HCT116 (cell line): ENCODE results near the gene FLT4. TPM values are rescaled to one million over a fixed set of nuclear protein-coding genes. Genes with fewer than 3 reads are reported as not detected.

Experiments
- ATAC-seq: fragments of 200-7000 bp; cut with Tn5 transposase; 2 replicates; pipeline ENCODE4 v1.9.1; 2020; ENCODE audit warnings: mild to moderate bottlenecking, moderate library complexity
- BruUV-seq: library from RNA; stranded (reverse); fragments of 400-500 nt; replicated peaks from 2 replicates; lab custom pipeline; 2021; lab: Mats Ljungman, UMichigan
- CTCF ChIA-PET: fragments of 300-600 bp; sonication (Branson Sonifier 250); formaldehyde crosslinking; loops from one replicate; lab custom pipeline; 2021; ENCODE audit warnings: antibody characterized with exemption; lab: Charles Lee
- POLR2A ChIA-PET: fragments of 300-600, 350-600 bp; sonication (Branson Sonifier 250); formaldehyde crosslinking; loops from one replicate; lab custom pipeline; 2021; ENCODE audit warnings: antibody characterized with exemption; lab: Charles Lee
- RAD21 ChIA-PET, 2 experiments: fragments of 300-600 bp; sonication (Branson Sonifier 250); formaldehyde crosslinking; loops; one replicate each; lab custom pipeline; 2023; ENCODE audit warnings: low total read pairs in 2 of 2; ENCODE audit not compliant: uncharacterized antibody in 2 of 2, unreplicated experiment in 2 of 2, low non-redundant PET in 1 of 2; lab: Charles Lee
- DNase-seq: peaks from one replicate; pipeline ENCODE4 v3.0.0-alpha.2; 2010; ENCODE audit warnings: low read depth, low spot score
- H2AFZ ChIP-seq: fragments of 200-600 bp; shearing (Covaris generic), sonication (generic); 2 replicates; pipeline ENCODE4 v1.6.1; 2017; ENCODE audit warnings: low read depth, mixed run types, mixed read lengths, antibody characterized with exemption, low read length; ENCODE audit not compliant: poor library complexity, severe bottlenecking
- H3K27ac ChIP-seq: 2 replicates; pipeline ENCODE4 v1.5.1; 2012; ENCODE audit warnings: low read depth, low read length
- H3K27me3 ChIP-seq: fragments of 200-600 bp; sonication (generic); 2 replicates; pipeline ENCODE4 v1.6.1; 2016; ENCODE audit warnings: mixed run types, low read length, mixed read lengths; ENCODE audit not compliant: insufficient read depth
- H3K36me3 ChIP-seq, 2 experiments: fragments of 200-500 bp in 1 of 2; fragments of 200-600 bp in 1 of 2; sonication (Bioruptor generic) in 1 of 2; sonication (generic) in 1 of 2; 2 replicates each; pipeline versions ENCODE4 v1.5.1 to v1.6.1; 2014 to 2016; ENCODE audit warnings: low read length in 2 of 2, inconsistent platforms in 1 of 2, mixed read lengths in 1 of 2, mixed run types in 1 of 2; ENCODE audit not compliant: insufficient read depth in 2 of 2, control insufficient read depth in 1 of 2
- H3K4me1 ChIP-seq, 2 experiments: fragments of 200-600 bp in 1 of 2; sonication (generic) in 1 of 2; 2 replicates each; pipeline versions ENCODE4 v1.5.1 to v1.6.1; 2012 to 2017; ENCODE audit warnings: low read length in 2 of 2, inconsistent platforms in 1 of 2, mild to moderate bottlenecking in 1 of 2, mixed read lengths in 1 of 2, mixed run types in 1 of 2, moderate library complexity in 1 of 2; ENCODE audit not compliant: insufficient read depth in 2 of 2, control insufficient read depth in 1 of 2
- H3K4me2 ChIP-seq: fragments of 200-600 bp; sonication (generic); 2 replicates; pipeline ENCODE4 v1.6.1; 2017; ENCODE audit warnings: mixed run types, low read length, mixed read lengths
- H3K4me3 ChIP-seq, 2 experiments: fragments of 200-600 bp in 1 of 2; sonication (generic) in 1 of 2; replicated peaks in 1 of 2; 2 replicates each; pipeline ENCODE4 v1.5.1; 2011 to 2016; ENCODE audit warnings: low read length in 2 of 2, control low read depth in 1 of 2, low read depth in 1 of 2, mild to moderate bottlenecking in 1 of 2, mixed read lengths in 1 of 2, mixed run types in 1 of 2
- H3K79me2 ChIP-seq: fragments of 200-600 bp; sonication (generic); 2 replicates; pipeline ENCODE4 v1.6.1; 2017; ENCODE audit warnings: mild to moderate bottlenecking, mixed run types, low read length, moderate library complexity, mixed read lengths; ENCODE audit not compliant: insufficient read depth
- H3K9ac ChIP-seq: fragments of 200-600 bp; sonication (generic); 2 replicates; pipeline ENCODE4 v1.6.1; 2016; ENCODE audit warnings: low read length, mixed read lengths
- H3K9me2 ChIP-seq: fragments of 200-600 bp; sonication (generic), shearing (Covaris generic); 2 replicates; pipeline ENCODE4 v1.6.1; 2017; ENCODE audit warnings: mixed run types, mild to moderate bottlenecking, moderate library complexity; ENCODE audit not compliant: insufficient read depth
- H3K9me3 ChIP-seq, 2 experiments: fragments of 200-500 bp in 1 of 2; fragments of 200-600 bp in 1 of 2; sonication (Bioruptor generic) in 1 of 2; sonication (generic) in 1 of 2; 2 replicates each; pipeline ENCODE4 v1.6.1; 2014 to 2017; ENCODE audit warnings: low read length in 2 of 2, mixed read lengths in 2 of 2, inconsistent platforms in 1 of 2, low read depth in 1 of 2, mild to moderate bottlenecking in 1 of 2, mixed run types in 1 of 2, moderate library complexity in 1 of 2; ENCODE audit not compliant: control insufficient read depth in 1 of 2, insufficient read depth in 1 of 2
- H4K20me1 ChIP-seq: fragments of 200-600 bp; sonication (generic), shearing (Covaris generic); 2 replicates; pipeline ENCODE4 v1.6.1; 2017; ENCODE audit warnings: mixed run types, mild to moderate bottlenecking, moderate library complexity; ENCODE audit not compliant: insufficient read depth
- ELF1 ChIP-seq: IDR thresholded peaks from 2 replicates; pipeline ENCODE4 v1.6.1; 2012; ENCODE audit warnings: low read depth, borderline replicate concordance
- YY1 ChIP-seq: IDR thresholded peaks from 2 replicates; pipeline ENCODE4 v1.6.1; 2011; ENCODE audit warnings: low read length, low read depth, moderate library complexity, mild to moderate bottlenecking; ENCODE audit not compliant: insufficient replicate concordance; ENCODE audit errors: extremely low read depth
- intact Hi-C: fragments of 100-400 bp; cut with micrococcal nuclease; formaldehyde crosslinking; loops from 2 replicates; pipeline ENCODE4 v1.10.0; 2022
- total RNA-seq: library from RNA; stranded (reverse); gene quantifications from one replicate; pipeline ENCODE4 v1.2.1, GENCODE V29; 2021; ENCODE audit not compliant: unreplicated experiment
- TF ChIP-seq, protein P1 (sequence below): IDR thresholded peaks from 2 replicates; pipeline ENCODE4 v1.6.1; 2012
- TF ChIP-seq, protein P2 (sequence below): IDR thresholded peaks from 2 replicates; pipeline ENCODE4 v1.6.1; 2011; ENCODE audit warnings: mild to moderate bottlenecking, low read length, moderate library complexity; ENCODE audit not compliant: insufficient replicate concordance; ENCODE audit errors: extremely low read depth

FLT4 gene
- total RNA-seq, 1 experiment from 2014 or later: 0.17 TPM

- POLR2A ChIA-PET: no interaction called here
These were observed 41.4 kb downstream of the FLT4 start for GRCh38 chr5:180607861-180608571.

More at GRCh38 chr5:180607861-180608571, 41.4 kb downstream of the FLT4 start:
- no TSS peak for BruUV-seq
- Histone ChIP-seq H3K79me2 (no peaks in the 10 kb centered on the region), H3K36me3 (no peaks in the 10 kb centered on the region), H3K4me1 (0 out of 4 replicates have a peak, but pooled peaks cover 0 to 3% of the 10 kb centered on the region in 2 experiments)
- DNase-seq (no peak), ATAC-seq (no peak)
- CTCF ChIA-PET: no interaction called here
- intact Hi-C loops: loop anchor here (2.0 to 5.0 kb wide), 3 partner anchors 113 to 481 kb away; partner anchors contain the start of gene CNOT6
- TF ChIP-seq, protein P1, sequence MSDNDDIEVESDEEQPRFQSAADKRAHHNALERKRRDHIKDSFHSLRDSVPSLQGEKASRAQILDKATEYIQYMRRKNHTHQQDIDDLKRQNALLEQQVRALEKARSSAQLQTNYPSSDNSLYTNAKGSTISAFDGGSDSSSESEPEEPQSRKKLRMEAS: no peak
- TF ChIP-seq ELF1: no peak
- TF ChIP-seq, protein P2, sequence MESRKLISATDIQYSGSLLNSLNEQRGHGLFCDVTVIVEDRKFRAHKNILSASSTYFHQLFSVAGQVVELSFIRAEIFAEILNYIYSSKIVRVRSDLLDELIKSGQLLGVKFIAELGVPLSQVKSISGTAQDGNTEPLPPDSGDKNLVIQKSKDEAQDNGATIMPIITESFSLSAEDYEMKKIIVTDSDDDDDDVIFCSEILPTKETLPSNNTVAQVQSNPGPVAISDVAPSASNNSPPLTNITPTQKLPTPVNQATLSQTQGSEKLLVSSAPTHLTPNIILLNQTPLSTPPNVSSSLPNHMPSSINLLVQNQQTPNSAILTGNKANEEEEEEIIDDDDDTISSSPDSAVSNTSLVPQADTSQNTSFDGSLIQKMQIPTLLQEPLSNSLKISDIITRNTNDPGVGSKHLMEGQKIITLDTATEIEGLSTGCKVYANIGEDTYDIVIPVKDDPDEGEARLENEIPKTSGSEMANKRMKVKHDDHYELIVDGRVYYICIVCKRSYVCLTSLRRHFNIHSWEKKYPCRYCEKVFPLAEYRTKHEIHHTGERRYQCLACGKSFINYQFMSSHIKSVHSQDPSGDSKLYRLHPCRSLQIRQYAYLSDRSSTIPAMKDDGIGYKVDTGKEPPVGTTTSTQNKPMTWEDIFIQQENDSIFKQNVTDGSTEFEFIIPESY: no peak
- TF ChIP-seq YY1: no peak
- TF ChIP-seq, all 23 proteins: peak for 0
- Histone ChIP-seq H3K4me3 (no peak overlapping the region), H3K27ac (no peak overlapping the region), H4K20me1 (no peaks in the 10 kb centered on the region), H2AFZ (no peak overlapping the region), H3K9ac (no peak overlapping the region), H3K4me2 (no peak overlapping the region), H3K9me2 (no peaks in the 10 kb centered on the region), H3K9me3 (no peaks in the 10 kb centered on the region), H3K27me3 (no peaks in the 10 kb centered on the region)
- RAD21 ChIA-PET: no interaction called here
